Activated T-helper 2 cell treated with anti-CD3 and anti-CD28 coated beads, Interferon-gamma antibody, Interleukin-2, Interleukin-4, amounts not matched to agents 10 μg/mL and 5 μg/mL and 100 μg/mL, durations not matched to agents 14 hours and 24 hours and 36 hours (primary cell): ENCODE data around the gene APOL1. TPM values are rescaled to one million over a fixed set of nuclear protein-coding genes. Genes with fewer than 3 reads are reported as not detected.
A peak's percentile ranks its signal among the peaks of the same experiment; 100 is the strongest.

Experiments
- DNase-seq: peaks from one replicate; pipeline ENCODE4 v3.0.0; 2021; ENCODE audit warnings: low spot score
- H3K27ac Mint-ChIP-seq: one replicate; pipeline ENCODE4 v1.8.0; 2021; ENCODE audit warnings: mixed read lengths
- H3K27me3 Mint-ChIP-seq: one replicate; pipeline ENCODE4 v1.8.0; 2021; ENCODE audit warnings: low read depth, mixed read lengths
- H3K36me3 Mint-ChIP-seq: one replicate; pipeline ENCODE4 v1.8.0; 2021; ENCODE audit warnings: low read depth, mixed read lengths
- H3K4me1 Mint-ChIP-seq: one replicate; pipeline ENCODE4 v1.8.0; 2021; ENCODE audit warnings: low read depth, mixed read lengths
- H3K4me3 Mint-ChIP-seq: one replicate; pipeline ENCODE4 v1.8.0; 2021; ENCODE audit warnings: low read depth, mild to moderate bottlenecking, moderate library complexity, mixed read lengths
- H3K9me3 Mint-ChIP-seq: one replicate; pipeline ENCODE4 v1.8.0; 2021; ENCODE audit warnings: mixed read lengths
- intact Hi-C: fragments of 100-400 bp; cut with micrococcal nuclease; formaldehyde crosslinking; loops from one replicate; pipeline ENCODE4 v1.15.1; 2023
- total RNA-seq: library from RNA; stranded (reverse); gene quantifications from 2 replicates; pipeline ENCODE4 v1.2.3, GENCODE V29; 2022

The APOL1 gene
- total RNA-seq, 1 donor from 2014 or later = 31.5 TPM

GRCh38 chr22:36298118-36298517, 45.2 kb downstream of the APOL1 start:
- Mint-ChIP-seq H3K9me3 (no peaks in the 10 kb centered on the region), H3K4me1 (peaks cover 8% of the 10 kb centered on the region), H3K27ac (no peak overlapping the region), H3K4me3 (no peak overlapping the region), H3K36me3 (peaks cover 88% of the 10 kb centered on the region), H3K27me3 (no peaks in the 10 kb centered on the region)
- intact Hi-C loops = no loop called here
- DNase-seq = no peak

GRCh38 chr22:36298601-36299000, 45.7 kb downstream of the APOL1 start:
- Mint-ChIP-seq H3K4me3 (no peak overlapping the region), H3K4me1 (peaks cover 8% of the 10 kb centered on the region), H3K27me3 (no peaks in the 10 kb centered on the region), H3K36me3 (peaks cover 85% of the 10 kb centered on the region), H3K27ac (no peak overlapping the region), H3K9me3 (no peaks in the 10 kb centered on the region)
- DNase-seq = no peak
- intact Hi-C loops = no loop called here

GRCh38 chr22:36299295-36299694, 46.4 kb downstream of the APOL1 start:
- Mint-ChIP-seq H3K4me1 (peaks cover 8% of the 10 kb centered on the region), H3K36me3 (peaks cover 84% of the 10 kb centered on the region), H3K9me3 (no peaks in the 10 kb centered on the region), H3K4me3 (no peak overlapping the region), H3K27ac (no peak overlapping the region), H3K27me3 (no peaks in the 10 kb centered on the region)
- intact Hi-C loops = no loop called here
- DNase-seq = no peak

GRCh38 chr22:36299911-36300310, 47.0 kb downstream of the APOL1 start:
- no peaks in the 10 kb centered on the region for H3K9me3 Mint-ChIP-seq
- H3K36me3 Mint-ChIP-seq = peaks cover 82% of the 10 kb centered on the region
- intact Hi-C loops = no loop called here
- H3K4me1 Mint-ChIP-seq = peaks cover 8% of the 10 kb centered on the region
- H3K4me3 Mint-ChIP-seq = no peak overlapping the region
- DNase-seq = no peak
- H3K27ac Mint-ChIP-seq = no peak overlapping the region
- no peaks in the 10 kb centered on the region for H3K27me3 Mint-ChIP-seq

GRCh38 chr22:36300396-36301212, 47.7 kb downstream of the APOL1 start:
- no peak for DNase-seq
- no peak overlapping the region for H3K4me3 Mint-ChIP-seq
- peaks cover 82% of the 10 kb centered on the region for H3K36me3 Mint-ChIP-seq
- intact Hi-C loops = loop anchor here (1.0 kb wide), 1 partner anchor 170 kb away; no protein-coding TSS in a partner anchor
- no peaks in the 10 kb centered on the region for H3K9me3 Mint-ChIP-seq
- no peaks in the 10 kb centered on the region for H3K27me3 Mint-ChIP-seq
- H3K4me1 Mint-ChIP-seq = peaks cover 8% of the 10 kb centered on the region
- no peak overlapping the region for H3K27ac Mint-ChIP-seq

GRCh38 chr22:36301384-36301828, 48.5 kb downstream of the APOL1 start:
- Mint-ChIP-seq H3K27ac (no peak overlapping the region), H3K9me3 (no peaks in the 10 kb centered on the region), H3K27me3 (no peaks in the 10 kb centered on the region), H3K4me3 (no peak overlapping the region), H3K4me1 (peaks cover 8% of the 10 kb centered on the region), H3K36me3 (peaks cover 80% of the 10 kb centered on the region)
- DNase-seq = peak; percentile 68
- intact Hi-C loops = loop anchor here (1.0 kb wide), 1 partner anchor 169 kb away; no protein-coding TSS in a partner anchor

- Mint-ChIP-seq H3K36me3 (peaks cover 83% of the 10 kb centered on the region), H3K4me1 (peaks cover 8% of the 10 kb centered on the region), H3K4me3 (no peak overlapping the region), H3K9me3 (no peaks in the 10 kb centered on the region), H3K27me3 (no peaks in the 10 kb centered on the region), H3K27ac (no peak overlapping the region)
- no peak for DNase-seq
- intact Hi-C loops = loop anchor here (1.0 kb wide), 1 partner anchor 168 kb away; no protein-coding TSS in a partner anchor
Observed at GRCh38 chr22:36301851-36302250, 48.9 kb downstream of the APOL1 start.

GRCh38 chr22:36302439-36303114, 49.6 kb downstream of the APOL1 start:
- Mint-ChIP-seq H3K4me1 (peaks cover 8% of the 10 kb centered on the region), H3K4me3 (no peak overlapping the region), H3K27me3 (no peaks in the 10 kb centered on the region), H3K9me3 (no peaks in the 10 kb centered on the region), H3K36me3 (peaks cover 81% of the 10 kb centered on the region), H3K27ac (no peak overlapping the region)
- intact Hi-C loops = no loop called here
- no peak for DNase-seq

GRCh38 chr22:36303115-36303467, 50.2 kb downstream of the APOL1 start:
- H3K27ac Mint-ChIP-seq = no peak overlapping the region
- peaks cover 8% of the 10 kb centered on the region for H3K4me1 Mint-ChIP-seq
- intact Hi-C loops = no loop called here
- H3K4me3 Mint-ChIP-seq = no peak overlapping the region
- DNase-seq = no peak
- peaks cover 76% of the 10 kb centered on the region for H3K36me3 Mint-ChIP-seq
- H3K27me3 Mint-ChIP-seq = no peaks in the 10 kb centered on the region
- H3K9me3 Mint-ChIP-seq = no peaks in the 10 kb centered on the region

- no peak for DNase-seq
- Mint-ChIP-seq H3K9me3 (no peaks in the 10 kb centered on the region), H3K4me3 (no peak overlapping the region), H3K36me3 (peaks cover 74% of the 10 kb centered on the region), H3K4me1 (peaks cover 8% of the 10 kb centered on the region), H3K27ac (no peak overlapping the region), H3K27me3 (no peaks in the 10 kb centered on the region)
- intact Hi-C loops = no loop called here
Observed at GRCh38 chr22:36303874-36304273, 50.9 kb downstream of the APOL1 start.

- peaks cover 74% of the 10 kb centered on the region for H3K36me3 Mint-ChIP-seq
- DNase-seq = no peak
- intact Hi-C loops = no loop called here
- H3K4me3 Mint-ChIP-seq = no peak overlapping the region
- H3K9me3 Mint-ChIP-seq = no peaks in the 10 kb centered on the region
- no peak overlapping the region for H3K27ac Mint-ChIP-seq
- H3K27me3 Mint-ChIP-seq = no peaks in the 10 kb centered on the region
- peaks cover 8% of the 10 kb centered on the region for H3K4me1 Mint-ChIP-seq
Observed at GRCh38 chr22:36304429-36304828, 51.5 kb downstream of the APOL1 start.

- Mint-ChIP-seq H3K36me3 (peaks cover 70% of the 10 kb centered on the region), H3K4me1 (peaks cover 7% of the 10 kb centered on the region), H3K27me3 (no peaks in the 10 kb centered on the region), H3K4me3 (no peak overlapping the region), H3K9me3 (no peaks in the 10 kb centered on the region), H3K27ac (no peak overlapping the region)
- no peak for DNase-seq
- intact Hi-C loops = no loop called here
Observed at GRCh38 chr22:36305813-36306212, 52.9 kb downstream of the APOL1 start.

- no peak overlapping the region for H3K27ac Mint-ChIP-seq
- H3K4me1 Mint-ChIP-seq = peaks cover 6% of the 10 kb centered on the region
- intact Hi-C loops = no loop called here
Observed at GRCh38 chr22:36306227-36306626, 53.3 kb downstream of the APOL1 start.

More at GRCh38 chr22:36306227-36306626, 53.3 kb downstream of the APOL1 start:
- Mint-ChIP-seq H3K36me3 (peaks cover 68% of the 10 kb centered on the region), H3K9me3 (no peaks in the 10 kb centered on the region), H3K27me3 (no peaks in the 10 kb centered on the region), H3K4me3 (no peak overlapping the region)
- no peak for DNase-seq
